H9 (cell line): Measurements from ENCODE around the gene UBALD1. TPM values are rescaled to one million over a fixed set of nuclear protein-coding genes. Genes with fewer than 3 reads are reported as not detected.

Experiments
- DNase-seq: peaks from one replicate; pipeline ENCODE4 v3.0.0-alpha.2; 2017
- H2AFZ ChIP-seq: one replicate; pipeline ENCODE4 v1.6.1; 2013; ENCODE audit warnings: mild to moderate bottlenecking, low read length, control low read depth, moderate library complexity
- H2AK5ac ChIP-seq: 2 replicates; pipeline ENCODE4 v1.6.1; 2013; ENCODE audit warnings: low read length, control low read depth, mixed read lengths; ENCODE audit not compliant: insufficient read length
- H2BK120ac ChIP-seq: one replicate; pipeline ENCODE4 v1.6.1; 2013; ENCODE audit warnings: low read depth, mild to moderate bottlenecking, low read length, control low read depth, inconsistent platforms; ENCODE audit not compliant: poor library complexity, severe bottlenecking
- H2BK12ac ChIP-seq: 2 replicates; pipeline ENCODE4 v1.6.1; 2013; ENCODE audit warnings: low read length, control low read depth, mixed read lengths, low read depth; ENCODE audit not compliant: insufficient read length
- H2BK15ac ChIP-seq: 2 replicates; pipeline ENCODE4 v1.6.1; 2013; ENCODE audit warnings: low read depth, low read length, control low read depth
- H2BK20ac ChIP-seq: one replicate; pipeline ENCODE4 v1.6.1; 2013; ENCODE audit warnings: low read depth, mild to moderate bottlenecking, low read length, control low read depth, inconsistent platforms; ENCODE audit not compliant: poor library complexity, severe bottlenecking
- H2BK5ac ChIP-seq: 2 replicates; pipeline ENCODE4 v1.6.1; 2013; ENCODE audit warnings: low read length, control low read depth, mixed read lengths; ENCODE audit not compliant: insufficient read length
- H3K14ac ChIP-seq: 2 replicates; pipeline ENCODE4 v1.6.1; 2013; ENCODE audit warnings: low read length, control low read depth; ENCODE audit not compliant: insufficient read depth
- H3K18ac ChIP-seq: 2 replicates; pipeline ENCODE4 v1.6.1; 2013; ENCODE audit warnings: low read depth, mild to moderate bottlenecking, mixed read lengths, low read length, control low read depth; ENCODE audit not compliant: insufficient read length
- H3K23ac ChIP-seq: 2 replicates; pipeline ENCODE4 v1.6.1; 2013; ENCODE audit warnings: low read length, control low read depth, mixed read lengths, low read depth; ENCODE audit not compliant: insufficient read length
- H3K23me2 ChIP-seq: 2 replicates; pipeline ENCODE4 v1.6.1; 2013; ENCODE audit warnings: low read depth, mild to moderate bottlenecking, mixed read lengths, low read length, control low read depth; ENCODE audit not compliant: insufficient read length, poor library complexity, severe bottlenecking
- H3K27ac ChIP-seq: 2 replicates; pipeline ENCODE4 v1.5.1; 2013; ENCODE audit warnings: low read length, control low read depth, mixed read lengths, low read depth; ENCODE audit not compliant: insufficient read length
- H3K27me3 ChIP-seq: 2 replicates; pipeline ENCODE4 v1.6.1; 2013; ENCODE audit warnings: low read length, control low read depth, inconsistent platforms; ENCODE audit not compliant: insufficient read depth
- H3K4ac ChIP-seq: 2 replicates; pipeline ENCODE4 v1.6.1; 2013; ENCODE audit warnings: low read depth, mild to moderate bottlenecking, control low read depth, inconsistent platforms, low read length, moderate library complexity
- H3K4me1 ChIP-seq: 2 replicates; pipeline ENCODE4 v1.6.1; 2013; ENCODE audit warnings: low read length, control low read depth, inconsistent platforms; ENCODE audit not compliant: insufficient read depth
- H3K4me2 ChIP-seq: 2 replicates; pipeline ENCODE4 v1.6.1; 2013; ENCODE audit warnings: low read length, control low read depth, mixed read lengths; ENCODE audit not compliant: insufficient read length, insufficient read depth
- H3K56ac ChIP-seq: 2 replicates; pipeline ENCODE4 v1.6.1; 2013; ENCODE audit warnings: low read depth, mild to moderate bottlenecking, mixed read lengths, low read length, control low read depth; ENCODE audit not compliant: insufficient read length
- H3K79me1 ChIP-seq: 2 replicates; pipeline ENCODE4 v1.6.1; 2013; ENCODE audit warnings: low read depth, mild to moderate bottlenecking, moderate library complexity, low read length, control low read depth, inconsistent platforms; ENCODE audit not compliant: insufficient read depth, poor library complexity, severe bottlenecking
- H3K79me2 ChIP-seq: 2 replicates; pipeline ENCODE4 v1.6.1; 2013; ENCODE audit warnings: low read length, control low read depth, inconsistent platforms; ENCODE audit not compliant: insufficient read depth
- H3K9ac ChIP-seq: 2 replicates; pipeline ENCODE4 v1.6.1; 2013; ENCODE audit warnings: low read length, control low read depth, mixed read lengths; ENCODE audit not compliant: insufficient read length; ENCODE audit errors: extremely low read depth
- H3K9me3 ChIP-seq: one replicate; pipeline ENCODE4 v1.6.1; 2013; ENCODE audit warnings: low read depth, low read length, inconsistent platforms; ENCODE audit not compliant: control insufficient read depth
- H3T11ph ChIP-seq: one replicate; pipeline ENCODE4 v1.6.1; 2013; ENCODE audit warnings: mild to moderate bottlenecking, low read length, control low read depth, inconsistent platforms
- H4K20me1 ChIP-seq: one replicate; pipeline ENCODE4 v1.6.1; 2013; ENCODE audit not compliant: control insufficient read depth, insufficient read length, insufficient read depth
- H4K5ac ChIP-seq: 2 replicates; pipeline ENCODE4 v1.6.1; 2013; ENCODE audit warnings: low read depth, mild to moderate bottlenecking, mixed read lengths, low read length, control low read depth; ENCODE audit not compliant: insufficient read length
- H4K8ac ChIP-seq: replicated peaks from 2 replicates; pipeline ENCODE4 v1.6.1; 2013; ENCODE audit warnings: low read length, control low read depth, mixed read lengths, low read depth; ENCODE audit not compliant: insufficient read length
- H4K91ac ChIP-seq: 2 replicates; pipeline ENCODE4 v1.6.1; 2013; ENCODE audit warnings: low read depth, mild to moderate bottlenecking, moderate library complexity, mixed read lengths, low read length, control low read depth; ENCODE audit not compliant: insufficient read length
- H3K27ac Mint-ChIP-seq, 3 experiments: 2 replicates in 2 of 3; 3 replicates in 1 of 3; pipeline ENCODE4 v1.8.0; 2020 to 2021; ENCODE audit warnings: mixed read lengths in 3 of 3, mild to moderate bottlenecking in 1 of 3, moderate library complexity in 1 of 3
- H3K27me3 Mint-ChIP-seq: 2 replicates; pipeline ENCODE4 v1.8.0; 2021; ENCODE audit warnings: low read depth, mild to moderate bottlenecking, moderate library complexity, mixed read lengths
- H3K36me3 Mint-ChIP-seq, 3 experiments: 2 replicates in 2 of 3; 3 replicates in 1 of 3; pipeline ENCODE4 v1.8.0; 2020 to 2021; ENCODE audit warnings: low read depth in 3 of 3, mixed read lengths in 3 of 3; ENCODE audit not compliant: insufficient read depth in 1 of 3
- H3K4me1 Mint-ChIP-seq, 2 experiments: 2 replicates each; pipeline ENCODE4 v1.8.0; 2020; ENCODE audit warnings: mixed read lengths in 2 of 2
- H3K4me3 Mint-ChIP-seq, 2 experiments: 2 replicates in 1 of 2; 3 replicates in 1 of 2; pipeline ENCODE4 v1.8.0; 2020 to 2021; ENCODE audit warnings: mild to moderate bottlenecking in 2 of 2, mixed read lengths in 2 of 2, moderate library complexity in 1 of 2
- H3K9me3 Mint-ChIP-seq, 2 experiments: 2 replicates in 1 of 2; 3 replicates in 1 of 2; pipeline ENCODE4 v1.8.0; 2020; ENCODE audit warnings: mild to moderate bottlenecking in 2 of 2, mixed read lengths in 2 of 2, moderate library complexity in 1 of 2
- WGBS: extraction: QIAGEN DNeasy Blood & Tissue Kit; methylation state at CpG from one replicate; pipeline ENCODE4 v1.1.7; 2013; ENCODE audit warnings: missing lambda C conversion rate, low lambda C conversion rate, mixed read lengths; ENCODE audit not compliant: insufficient read length; ENCODE audit errors: extremely low coverage; 5-methylcytosine and 5-hydroxymethylcytosine counted together
- total RNA-seq: library from RNA; stranded (reverse); gene quantifications from 2 replicates; pipeline ENCODE4 v1.2.1, GENCODE V29; 2021
- TF ChIP-seq, protein P1 (sequence below): fragments of 200-600 bp; sonication (generic); conservative IDR thresholded peaks from 3 replicates; pipeline ENCODE4 v1.8.0; 2021; ENCODE audit warnings: antibody characterized with exemption, mild to moderate bottlenecking

UBALD1 gene
- total RNA-seq, 1 experiment from 2014 or later = 80.9 TPM

DNA sequence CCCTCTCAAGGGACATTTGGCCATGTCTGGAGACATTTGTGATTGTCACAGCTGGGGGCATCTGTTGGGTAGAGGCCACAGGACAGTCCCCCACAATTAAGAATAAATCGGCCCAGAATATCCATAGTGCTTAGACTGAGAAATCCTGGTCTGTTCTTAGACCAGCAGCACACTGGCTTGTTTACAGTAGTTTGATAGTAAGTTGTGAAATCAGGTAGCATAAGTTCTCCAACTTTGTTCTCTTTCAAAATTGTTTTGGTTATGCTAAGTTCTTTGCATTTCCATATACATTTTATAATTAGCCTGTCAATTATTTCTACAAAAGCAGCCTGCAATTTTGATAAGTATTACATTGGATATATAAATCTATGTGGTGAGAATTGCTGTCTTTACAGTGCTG is 16.8 kb upstream of the UBALD1 start:
- H2AFZ ChIP-seq = no peak overlapping the region
- H2AK5ac ChIP-seq = no peak overlapping the region
- TF ChIP-seq, protein P1, sequence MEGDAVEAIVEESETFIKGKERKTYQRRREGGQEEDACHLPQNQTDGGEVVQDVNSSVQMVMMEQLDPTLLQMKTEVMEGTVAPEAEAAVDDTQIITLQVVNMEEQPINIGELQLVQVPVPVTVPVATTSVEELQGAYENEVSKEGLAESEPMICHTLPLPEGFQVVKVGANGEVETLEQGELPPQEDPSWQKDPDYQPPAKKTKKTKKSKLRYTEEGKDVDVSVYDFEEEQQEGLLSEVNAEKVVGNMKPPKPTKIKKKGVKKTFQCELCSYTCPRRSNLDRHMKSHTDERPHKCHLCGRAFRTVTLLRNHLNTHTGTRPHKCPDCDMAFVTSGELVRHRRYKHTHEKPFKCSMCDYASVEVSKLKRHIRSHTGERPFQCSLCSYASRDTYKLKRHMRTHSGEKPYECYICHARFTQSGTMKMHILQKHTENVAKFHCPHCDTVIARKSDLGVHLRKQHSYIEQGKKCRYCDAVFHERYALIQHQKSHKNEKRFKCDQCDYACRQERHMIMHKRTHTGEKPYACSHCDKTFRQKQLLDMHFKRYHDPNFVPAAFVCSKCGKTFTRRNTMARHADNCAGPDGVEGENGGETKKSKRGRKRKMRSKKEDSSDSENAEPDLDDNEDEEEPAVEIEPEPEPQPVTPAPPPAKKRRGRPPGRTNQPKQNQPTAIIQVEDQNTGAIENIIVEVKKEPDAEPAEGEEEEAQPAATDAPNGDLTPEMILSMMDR = no peak
- no peak overlapping the region for H4K5ac ChIP-seq
- no peak overlapping the region for H2BK15ac ChIP-seq
- no peaks in the 10 kb centered on the region for H3K27me3 Mint-ChIP-seq
- no CpG with 5 or more reads among the region's 1 CpG for WGBS
- no peak for DNase-seq
- no peaks in the 10 kb centered on the region for H3K27me3 ChIP-seq
- H3K4me1 ChIP-seq = no peaks in the 10 kb centered on the region
- no peak overlapping the region for H4K91ac ChIP-seq
- no peaks in the 10 kb centered on the region for H4K20me1 ChIP-seq
- H3K27ac Mint-ChIP-seq = no peak overlapping the region
- no peak overlapping the region for H3K4ac ChIP-seq
- H3K56ac ChIP-seq = no peak overlapping the region
- no peak overlapping the region for H3K4me2 ChIP-seq
- no peak overlapping the region for H3K4me3 Mint-ChIP-seq
- H2BK12ac ChIP-seq = no peak overlapping the region
- no peak overlapping the region for H2BK120ac ChIP-seq
- no peak overlapping the region for H3T11ph ChIP-seq
- H3K9ac ChIP-seq = no peak overlapping the region
- peaks cover 10 to 12% of the 10 kb centered on the region in 2 experiments for H3K4me1 Mint-ChIP-seq
- H4K8ac ChIP-seq = no peak overlapping the region
- no peaks in the 10 kb centered on the region for H3K23me2 ChIP-seq
- peaks cover 0 to 13% of the 10 kb centered on the region in 2 experiments; a peak in 3 of 5 replicates for H3K9me3 Mint-ChIP-seq
- no peak overlapping the region for H2BK5ac ChIP-seq
- no peak overlapping the region for H3K14ac ChIP-seq
- H3K27ac ChIP-seq = no peak overlapping the region
- H3K79me2 ChIP-seq = peaks cover 13% of the 10 kb centered on the region; the same call in 1 of the 2 replicates
- H3K23ac ChIP-seq = no peak overlapping the region
- no peak overlapping the region for H2BK20ac ChIP-seq
- peaks cover 22 to 34% (median 26%) of the 10 kb centered on the region in 3 experiments for H3K36me3 Mint-ChIP-seq
- H3K18ac ChIP-seq = no peak overlapping the region
- no peaks in the 10 kb centered on the region for H3K9me3 ChIP-seq
- peaks cover 17% of the 10 kb centered on the region for H3K79me1 ChIP-seq
